Measurements from ENCODE around the gene MAPK8. TPM values are rescaled to one million over a fixed set of nuclear protein-coding genes. Genes with fewer than 3 reads are reported as not detected.
"Not testable (repeated sequence)": the region's sequence is repeated elsewhere in the genome, so short reads cannot be mapped to it uniquely, and the experiment has no call there.

Gene MAPK8
- total RNA-seq, 2 donors from 2014 or later: 39.3 to 74.4 TPM

- H3K9me3 ChIP-seq: no peaks in the 10 kb centered on the region
- H3K36me3 ChIP-seq: no peaks in the 10 kb centered on the region
- WGBS: 91% methylated on average over 2 of the region's 2 CpGs
- intact Hi-C loops (cut with DNase I): no loop called here
- H3K4me3 ChIP-seq: no peak overlapping the region
- H3K27ac ChIP-seq: no peak overlapping the region
- H3K4me1 ChIP-seq (replicated peaks): no peaks in the 10 kb centered on the region
- DNase-seq (ENCODE audit: low spot score): no peak
- TF ChIP-seq CTCF (IDR thresholded peaks at IDR 0.05): no peak
- no peak for TF ChIP-seq POLR2AphosphoS5 (IDR thresholded peaks at IDR 0.05)
- TF ChIP-seq POLR2A (IDR thresholded peaks at IDR 0.05): no peak
- H3K27me3 ChIP-seq (replicated peaks; ENCODE audit: insufficient read depth): no peaks in the 10 kb centered on the region
These were observed 27.3 kb upstream of the MAPK8 start for GRCh38 chr10:48279081-48279751.

- H3K4me3 ChIP-seq; H3K4me1 ChIP-seq (replicated peaks); H3K27ac ChIP-seq; intact Hi-C loops (cut with DNase I); H3K27me3 ChIP-seq (replicated peaks; ENCODE audit: insufficient read depth); H3K9me3 ChIP-seq; DNase-seq (ENCODE audit: low spot score); H3K36me3 ChIP-seq: not testable (repeated sequence)
- 88% methylated on average over 4 of the region's 4 CpGs for WGBS
These were observed 24.8 kb upstream of the MAPK8 start for GRCh38 chr10:48281697-48282096.

- Histone ChIP-seq H3K9me3 (no peaks in the 10 kb centered on the region), H3K4me3 (no peak overlapping the region), H3K4me1 (replicated peaks) (no peaks in the 10 kb centered on the region), H3K27me3 (replicated peaks; ENCODE audit: insufficient read depth) (no peaks in the 10 kb centered on the region), H3K36me3 (no peaks in the 10 kb centered on the region), H3K27ac (no peak overlapping the region)
- DNase-seq (ENCODE audit: low spot score): no peak
- no peak for TF ChIP-seq POLR2A (IDR thresholded peaks at IDR 0.05)
- TF ChIP-seq CTCF (IDR thresholded peaks at IDR 0.05): no peak
- intact Hi-C loops (cut with DNase I): no loop called here
These were observed 23.6 kb upstream of the MAPK8 start for GRCh38 chr10:48282829-48283228.

GRCh38 chr10:48284002-48284546 lies 22.4 kb upstream of the MAPK8 start:
- TF ChIP-seq POLR2AphosphoS5 (IDR thresholded peaks at IDR 0.05) (no peak), POLR2A (IDR thresholded peaks at IDR 0.05) (no peak), CTCF (IDR thresholded peaks at IDR 0.05) (no peak)
- Histone ChIP-seq H3K36me3 (no peaks in the 10 kb centered on the region), H3K9me3 (no peaks in the 10 kb centered on the region), H3K27me3 (replicated peaks; ENCODE audit: insufficient read depth) (no peaks in the 10 kb centered on the region), H3K4me3 (no peak overlapping the region), H3K27ac (no peak overlapping the region), H3K4me1 (replicated peaks) (peaks cover 5% of the 10 kb centered on the region)
- intact Hi-C loops (cut with DNase I): no loop called here
- no peak for DNase-seq (ENCODE audit: low spot score)
- 92% methylated on average over 2 of the region's 2 CpGs for WGBS

- H3K27ac ChIP-seq: no peak overlapping the region
- H3K27me3 ChIP-seq (replicated peaks; ENCODE audit: insufficient read depth): no peaks in the 10 kb centered on the region
- H3K4me3 ChIP-seq: no peak overlapping the region
- DNase-seq (ENCODE audit: low spot score): no peak
- intact Hi-C loops (cut with DNase I): no loop called here
- peaks cover 5% of the 10 kb centered on the region for H3K4me1 ChIP-seq (replicated peaks)
- no peaks in the 10 kb centered on the region for H3K36me3 ChIP-seq
- WGBS: 86% methylated on average over 4 of the region's 4 CpGs
- no peaks in the 10 kb centered on the region for H3K9me3 ChIP-seq
- TF ChIP-seq POLR2A (IDR thresholded peaks at IDR 0.05) (no peak), POLR2AphosphoS5 (IDR thresholded peaks at IDR 0.05) (no peak), CTCF (IDR thresholded peaks at IDR 0.05) (no peak)
These were observed 21.7 kb upstream of the MAPK8 start for GRCh38 chr10:48284811-48285210.
